WTC11 (cell line): ENCODE data around the gene PIKFYVE. TPM values are rescaled to one million over a fixed set of nuclear protein-coding genes. Genes with fewer than 3 reads are reported as not detected.

ENCODE experiments used
- ATAC-seq: fragments of 200-7000 bp; cut with Tn5 transposase; 2 replicates; pipeline ENCODE4 v1.10.0; 2021; ENCODE audit warnings: mild to moderate bottlenecking, moderate library complexity
- CTCF ChIA-PET: fragments of 300-600 bp; sonication (Branson Sonifier 250); formaldehyde crosslinking; loops from one replicate; lab custom pipeline; 2021; ENCODE audit warnings: antibody characterized with exemption; lab: Charles Lee
- POLR2A ChIA-PET: fragments of 350-600 bp; sonication (Branson Sonifier 250); formaldehyde crosslinking; loops from one replicate; lab custom pipeline; 2021; ENCODE audit warnings: antibody characterized with exemption; lab: Charles Lee
- DNase-seq: peaks from one replicate; pipeline ENCODE4 v3.0.0; 2021; ENCODE audit warnings: low spot score
- H3K27ac Mint-ChIP-seq: 2 replicates; pipeline ENCODE4 v1.8.0; 2021; ENCODE audit warnings: mixed read lengths
- H3K27me3 Mint-ChIP-seq: 2 replicates; pipeline ENCODE4 v1.8.0; 2021; ENCODE audit warnings: low read depth, mild to moderate bottlenecking, moderate library complexity, mixed read lengths
- H3K36me3 Mint-ChIP-seq: 2 replicates; pipeline ENCODE4 v1.8.0; 2021; ENCODE audit warnings: mixed read lengths
- H3K4me1 Mint-ChIP-seq: 2 replicates; pipeline ENCODE4 v1.8.0; 2022; ENCODE audit warnings: mixed read lengths
- H3K4me3 Mint-ChIP-seq: 2 replicates; pipeline ENCODE4 v1.8.0; 2021; ENCODE audit warnings: mild to moderate bottlenecking, moderate library complexity, mixed read lengths
- H3K9me3 Mint-ChIP-seq: 2 replicates; pipeline ENCODE4 v1.8.0; 2021; ENCODE audit warnings: mixed read lengths
- CBFB ChIP-seq: sonication (generic); formaldehyde crosslinking; IDR thresholded peaks from 2 replicates; pipeline ENCODE4 v1.8.1; 2022; ENCODE audit warnings: mild to moderate bottlenecking, low read depth, missing genetic modification reagents
- E2F5 ChIP-seq: sonication (generic); formaldehyde crosslinking; IDR thresholded peaks from 2 replicates; pipeline ENCODE4 v1.8.1; 2022; ENCODE audit warnings: mild to moderate bottlenecking, moderate library complexity, missing genetic modification reagents
- FOXJ3 ChIP-seq: sonication (generic); formaldehyde crosslinking; IDR thresholded peaks from 2 replicates; pipeline ENCODE4 v1.9.0; 2021; ENCODE audit warnings: missing genetic modification reagents, mild to moderate bottlenecking, borderline replicate concordance
- JAZF1 ChIP-seq: fragments of 250-450 bp; sonication (Bioruptor Pico); IDR thresholded peaks from 2 replicates; pipeline ENCODE4 v1.9.0; 2021; ENCODE audit warnings: moderate library complexity, mild to moderate bottlenecking, inconsistent platforms
- NFATC4 ChIP-seq: fragments of 250-450 bp; sonication (Bioruptor Pico); IDR thresholded peaks from 2 replicates; pipeline ENCODE4 v1.9.0; 2021; ENCODE audit warnings: mild to moderate bottlenecking
- NFE2L1 ChIP-seq: sonication (generic); formaldehyde crosslinking; IDR thresholded peaks from 2 replicates; pipeline ENCODE4 v1.8.1; 2023; ENCODE audit warnings: missing genetic modification reagents
- NFYB ChIP-seq: sonication (generic); formaldehyde crosslinking; conservative IDR thresholded peaks from 2 replicates; pipeline ENCODE4 v1.8.0; 2022; ENCODE audit warnings: low read depth, missing genetic modification reagents
- RELA ChIP-seq: sonication (generic); formaldehyde crosslinking; IDR thresholded peaks from 2 replicates; pipeline ENCODE4 v1.8.1; 2022; ENCODE audit warnings: missing genetic modification reagents, mild to moderate bottlenecking, borderline replicate concordance
- TCF7 ChIP-seq: sonication (generic); formaldehyde crosslinking; IDR thresholded peaks from 2 replicates; pipeline ENCODE4 v1.8.0; 2022; ENCODE audit warnings: mild to moderate bottlenecking, low read depth, missing genetic modification reagents, moderate library complexity
- TEAD4 ChIP-seq: sonication (generic); formaldehyde crosslinking; IDR thresholded peaks from 2 replicates; pipeline ENCODE4 v1.8.0; 2022; ENCODE audit warnings: mild to moderate bottlenecking, missing genetic modification reagents
- TP53 ChIP-seq: sonication (generic); formaldehyde crosslinking; IDR thresholded peaks from 2 replicates; pipeline ENCODE4 v1.8.1; 2023; ENCODE audit warnings: mild to moderate bottlenecking, missing genetic modification reagents
- ZNF138 ChIP-seq: sonication (generic); formaldehyde crosslinking; conservative IDR thresholded peaks from 2 replicates; pipeline ENCODE4 v1.8.1; 2022; ENCODE audit warnings: mild to moderate bottlenecking, moderate library complexity, missing genetic modification reagents
- ZNF219 ChIP-seq: sonication (generic); formaldehyde crosslinking; IDR thresholded peaks from 2 replicates; pipeline ENCODE4 v1.8.0; 2023; ENCODE audit warnings: missing genetic modification reagents, mild to moderate bottlenecking, borderline replicate concordance
- ZNF281 ChIP-seq: sonication (generic); formaldehyde crosslinking; IDR thresholded peaks from 2 replicates; pipeline ENCODE4 v1.8.0; 2023; ENCODE audit warnings: mild to moderate bottlenecking, missing genetic modification reagents
- ZNF317 ChIP-seq: sonication (generic); formaldehyde crosslinking; IDR thresholded peaks from 2 replicates; pipeline ENCODE4 v1.8.1; 2023; ENCODE audit warnings: low read depth, mild to moderate bottlenecking, moderate library complexity, missing genetic modification reagents, borderline replicate concordance
- ZNF423 ChIP-seq: fragments of 250-450 bp; sonication (Bioruptor Pico); IDR thresholded peaks from 2 replicates; pipeline ENCODE4 v2.1.2; 2022; ENCODE audit warnings: mild to moderate bottlenecking, moderate library complexity
- ZNF512 ChIP-seq: sonication (generic); formaldehyde crosslinking; IDR thresholded peaks from 2 replicates; pipeline ENCODE4 v1.8.1; 2022; ENCODE audit warnings: missing genetic modification reagents, borderline replicate concordance
- ZSCAN18 ChIP-seq: fragments of 250-450 bp; sonication (Bioruptor Pico); IDR thresholded peaks from 2 replicates; pipeline ENCODE4 v2.1.2; 2022; ENCODE audit warnings: mild to moderate bottlenecking, moderate library complexity
- total RNA-seq: library from RNA; stranded (reverse); gene quantifications from 3 replicates; pipeline ENCODE4 v1.2.3, GENCODE V29; 2021
- TF ChIP-seq, protein P1 (sequence below): sonication (generic); formaldehyde crosslinking; IDR thresholded peaks from 2 replicates; pipeline ENCODE4 v1.8.0; 2022; ENCODE audit warnings: mild to moderate bottlenecking, missing genetic modification reagents
- TF ChIP-seq, protein P2 (sequence below): sonication (generic); formaldehyde crosslinking; IDR thresholded peaks from 2 replicates; pipeline ENCODE4 v1.8.1; 2023; ENCODE audit warnings: mild to moderate bottlenecking, moderate library complexity, missing genetic modification reagents
- TF ChIP-seq, protein P3 (sequence below): fragments of 200-600 bp; IDR thresholded peaks from 2 replicates; pipeline ENCODE4 v1.8.0; 2022; ENCODE audit warnings: antibody characterized with exemption
- TF ChIP-seq, protein P4 (sequence below): sonication (generic); formaldehyde crosslinking; conservative IDR thresholded peaks from 2 replicates; pipeline ENCODE4 v1.8.1; 2022; ENCODE audit warnings: mild to moderate bottlenecking, missing genetic modification reagents
- TF ChIP-seq, protein P5 (sequence below): sonication (generic); formaldehyde crosslinking; IDR thresholded peaks from 2 replicates; pipeline ENCODE4 v1.8.1; 2023; ENCODE audit warnings: mild to moderate bottlenecking, missing genetic modification reagents, moderate library complexity
- TF ChIP-seq, protein P6 (sequence below): sonication (generic); formaldehyde crosslinking; IDR thresholded peaks from 2 replicates; pipeline ENCODE4 v1.8.0; 2023; ENCODE audit warnings: missing genetic modification reagents

Gene PIKFYVE
- total RNA-seq, 1 experiment from 2014 or later, result 36.1 TPM

GRCh38 chr2:208248601-208249000, 17.5 kb upstream of the PIKFYVE start:
- ChIA-PET CTCF (interaction anchor here (1.0 kb wide), 1 partner anchor 74 kb away, joined by 3 read pairs; no protein-coding TSS in a partner anchor), POLR2A (no interaction called here)
- no peak for ATAC-seq
- no peak overlapping the region for H3K4me3 Mint-ChIP-seq
- DNase-seq, result no peak
- TF ChIP-seq, protein P1, sequence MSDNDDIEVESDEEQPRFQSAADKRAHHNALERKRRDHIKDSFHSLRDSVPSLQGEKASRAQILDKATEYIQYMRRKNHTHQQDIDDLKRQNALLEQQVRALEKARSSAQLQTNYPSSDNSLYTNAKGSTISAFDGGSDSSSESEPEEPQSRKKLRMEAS (CRISPR knock-in tag), result no peak
- TF ChIP-seq NFATC4 (CRISPR knock-in tag) (no peak), TCF7 (CRISPR knock-in tag) (no peak), JAZF1 (CRISPR knock-in tag) (no peak), TP53 (CRISPR knock-in tag) (no peak), TEAD4 (CRISPR knock-in tag) (no peak), ZNF317 (no peak), ZNF138 (CRISPR knock-in tag) (no peak), NFE2L1 (CRISPR knock-in tag) (no peak), ZSCAN18 (CRISPR knock-in tag) (no peak), NFYB (CRISPR knock-in tag) (no peak), CBFB (CRISPR knock-in tag) (no peak), RELA (CRISPR knock-in tag) (no peak), FOXJ3 (CRISPR knock-in tag) (no peak), E2F5 (no peak)
- TF ChIP-seq, protein P2, sequence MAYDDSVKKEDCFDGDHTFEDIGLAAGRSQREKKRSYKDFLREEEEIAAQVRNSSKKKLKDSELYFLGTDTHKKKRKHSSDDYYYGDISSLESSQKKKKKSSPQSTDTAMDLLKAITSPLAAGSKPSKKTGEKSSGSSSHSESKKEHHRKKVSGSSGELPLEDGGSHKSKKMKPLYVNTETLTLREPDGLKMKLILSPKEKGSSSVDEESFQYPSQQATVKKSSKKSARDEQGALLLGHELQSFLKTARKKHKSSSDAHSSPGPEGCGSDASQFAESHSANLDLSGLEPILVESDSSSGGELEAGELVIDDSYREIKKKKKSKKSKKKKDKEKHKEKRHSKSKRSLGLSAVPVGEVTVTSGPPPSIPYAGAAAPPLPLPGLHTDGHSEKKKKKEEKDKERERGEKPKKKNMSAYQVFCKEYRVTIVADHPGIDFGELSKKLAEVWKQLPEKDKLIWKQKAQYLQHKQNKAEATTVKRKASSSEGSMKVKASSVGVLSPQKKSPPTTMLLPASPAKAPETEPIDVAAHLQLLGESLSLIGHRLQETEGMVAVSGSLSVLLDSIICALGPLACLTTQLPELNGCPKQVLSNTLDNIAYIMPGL (CRISPR knock-in tag), result no peak
- TF ChIP-seq, protein P3, sequence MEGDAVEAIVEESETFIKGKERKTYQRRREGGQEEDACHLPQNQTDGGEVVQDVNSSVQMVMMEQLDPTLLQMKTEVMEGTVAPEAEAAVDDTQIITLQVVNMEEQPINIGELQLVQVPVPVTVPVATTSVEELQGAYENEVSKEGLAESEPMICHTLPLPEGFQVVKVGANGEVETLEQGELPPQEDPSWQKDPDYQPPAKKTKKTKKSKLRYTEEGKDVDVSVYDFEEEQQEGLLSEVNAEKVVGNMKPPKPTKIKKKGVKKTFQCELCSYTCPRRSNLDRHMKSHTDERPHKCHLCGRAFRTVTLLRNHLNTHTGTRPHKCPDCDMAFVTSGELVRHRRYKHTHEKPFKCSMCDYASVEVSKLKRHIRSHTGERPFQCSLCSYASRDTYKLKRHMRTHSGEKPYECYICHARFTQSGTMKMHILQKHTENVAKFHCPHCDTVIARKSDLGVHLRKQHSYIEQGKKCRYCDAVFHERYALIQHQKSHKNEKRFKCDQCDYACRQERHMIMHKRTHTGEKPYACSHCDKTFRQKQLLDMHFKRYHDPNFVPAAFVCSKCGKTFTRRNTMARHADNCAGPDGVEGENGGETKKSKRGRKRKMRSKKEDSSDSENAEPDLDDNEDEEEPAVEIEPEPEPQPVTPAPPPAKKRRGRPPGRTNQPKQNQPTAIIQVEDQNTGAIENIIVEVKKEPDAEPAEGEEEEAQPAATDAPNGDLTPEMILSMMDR, result no peak
- TF ChIP-seq, protein P4, sequence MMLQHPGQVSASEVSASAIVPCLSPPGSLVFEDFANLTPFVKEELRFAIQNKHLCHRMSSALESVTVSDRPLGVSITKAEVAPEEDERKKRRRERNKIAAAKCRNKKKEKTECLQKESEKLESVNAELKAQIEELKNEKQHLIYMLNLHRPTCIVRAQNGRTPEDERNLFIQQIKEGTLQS (CRISPR knock-in tag), result no peak
- peaks cover 95% of the 10 kb centered on the region for H3K36me3 Mint-ChIP-seq
- H3K27ac Mint-ChIP-seq, result no peak overlapping the region
- H3K4me1 Mint-ChIP-seq, result peaks cover 36% of the 10 kb centered on the region
- H3K27me3 Mint-ChIP-seq, result no peaks in the 10 kb centered on the region
- H3K9me3 Mint-ChIP-seq, result no peaks in the 10 kb centered on the region

GRCh38 chr2:208249296-208249695, 16.8 kb upstream of the PIKFYVE start:
- no peak overlapping the region for H3K27ac Mint-ChIP-seq
- ChIA-PET POLR2A (no interaction called here), CTCF (interaction anchor here (0.9 kb wide), 1 partner anchor 148 kb away, joined by 3 read pairs; no protein-coding TSS in a partner anchor)
- DNase-seq, result no peak
- H3K4me1 Mint-ChIP-seq, result peaks cover 37% of the 10 kb centered on the region
- ATAC-seq, result no peak
- peaks cover 89% of the 10 kb centered on the region for H3K36me3 Mint-ChIP-seq
- H3K4me3 Mint-ChIP-seq, result no peak overlapping the region
- no peaks in the 10 kb centered on the region for H3K27me3 Mint-ChIP-seq
- H3K9me3 Mint-ChIP-seq, result no peaks in the 10 kb centered on the region
- TF ChIP-seq ZNF512 (CRISPR knock-in tag), result no peak
- no peak for TF ChIP-seq ZNF219 (CRISPR knock-in tag)
- no peak for TF ChIP-seq ZNF281 (CRISPR knock-in tag)
- TF ChIP-seq ZNF423, result no peak
- TF ChIP-seq, protein P5, sequence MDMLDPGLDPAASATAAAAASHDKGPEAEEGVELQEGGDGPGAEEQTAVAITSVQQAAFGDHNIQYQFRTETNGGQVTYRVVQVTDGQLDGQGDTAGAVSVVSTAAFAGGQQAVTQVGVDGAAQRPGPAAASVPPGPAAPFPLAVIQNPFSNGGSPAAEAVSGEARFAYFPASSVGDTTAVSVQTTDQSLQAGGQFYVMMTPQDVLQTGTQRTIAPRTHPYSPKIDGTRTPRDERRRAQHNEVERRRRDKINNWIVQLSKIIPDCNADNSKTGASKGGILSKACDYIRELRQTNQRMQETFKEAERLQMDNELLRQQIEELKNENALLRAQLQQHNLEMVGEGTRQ (CRISPR knock-in tag), result no peak
- TF ChIP-seq, protein P6, sequence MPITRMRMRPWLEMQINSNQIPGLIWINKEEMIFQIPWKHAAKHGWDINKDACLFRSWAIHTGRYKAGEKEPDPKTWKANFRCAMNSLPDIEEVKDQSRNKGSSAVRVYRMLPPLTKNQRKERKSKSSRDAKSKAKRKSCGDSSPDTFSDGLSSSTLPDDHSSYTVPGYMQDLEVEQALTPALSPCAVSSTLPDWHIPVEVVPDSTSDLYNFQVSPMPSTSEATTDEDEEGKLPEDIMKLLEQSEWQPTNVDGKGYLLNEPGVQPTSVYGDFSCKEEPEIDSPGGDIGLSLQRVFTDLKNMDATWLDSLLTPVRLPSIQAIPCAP (CRISPR knock-in tag), result no peak
